SK-N-SH (cell line): ENCODE results near the gene RAMP3. TPM values are rescaled to one million over a fixed set of nuclear protein-coding genes. Genes with fewer than 3 reads are reported as not detected.

Experiments
- CTCF ChIA-PET: fragments of 300-600, 350-600 bp; formaldehyde crosslinking; extraction: SDS; loops from one replicate; lab custom pipeline; 2021; lab: Yijun Ruan, JAX
- POLR2A ChIA-PET: fragments of 350-600 bp; sonication (Branson Sonifier 250); formaldehyde crosslinking; extraction: SDS; loops from one replicate; lab custom pipeline; 2020; ENCODE audit warnings: antibody characterized with exemption, inconsistent platforms; lab: Yijun Ruan, JAX
- DNase-seq: peaks from one replicate; pipeline ENCODE4 v3.0.0; 2012
- H2AFZ ChIP-seq: fragments of 200-600 bp; sonication (generic); 2 replicates; pipeline ENCODE4 v1.8.1; 2016; ENCODE audit warnings: antibody characterized with exemption, mild to moderate bottlenecking, low read depth
- H3F3A ChIP-seq: fragments of 200-600 bp; sonication (generic); replicated peaks from 2 replicates; pipeline ENCODE3; 2016; ENCODE audit warnings: antibody characterized with exemption, mild to moderate bottlenecking; ENCODE audit not compliant: insufficient read depth
- H3K27ac ChIP-seq, 2 experiments: fragments of 200-500 bp in 1 of 2; fragments of 200-600 bp in 1 of 2; sonication (Bioruptor generic) in 1 of 2; sonication (generic), shearing (Covaris generic) in 1 of 2; 2 replicates each; pipeline versions ENCODE4 v1.5.1 to v1.6.1; 2014 to 2016; ENCODE audit warnings: low read depth in 2 of 2, inconsistent platforms in 1 of 2, low read length in 1 of 2, mild to moderate bottlenecking in 1 of 2, mixed read lengths in 1 of 2
- H3K27me3 ChIP-seq: fragments of 200-600 bp; sonication (generic), shearing (Covaris generic); 2 replicates; pipeline ENCODE4 v1.6.1; 2016; ENCODE audit warnings: mixed run types; ENCODE audit not compliant: insufficient read depth
- H3K36me3 ChIP-seq, 2 experiments: fragments of 200-500 bp in 1 of 2; fragments of 200-600 bp in 1 of 2; sonication (Bioruptor generic) in 1 of 2; sonication (generic) in 1 of 2; replicated peaks in 1 of 2; 2 replicates each; pipeline versions ENCODE3 to v1.5.1; 2014 to 2016; ENCODE audit warnings: low read length in 1 of 2, mild to moderate bottlenecking in 1 of 2; ENCODE audit not compliant: insufficient read depth in 2 of 2, control insufficient read depth in 1 of 2
- H3K4me1 ChIP-seq, 2 experiments: fragments of 200-500 bp in 1 of 2; fragments of 200-600 bp in 1 of 2; sonication (Bioruptor generic) in 1 of 2; sonication (generic), shearing (Covaris generic) in 1 of 2; 2 replicates each; pipeline versions ENCODE4 v1.5.1 to v1.6.1; 2014 to 2016; ENCODE audit warnings: low read depth in 1 of 2, low read length in 1 of 2, mixed run types in 1 of 2; ENCODE audit not compliant: insufficient read depth in 2 of 2, control insufficient read depth in 1 of 2
- H3K4me2 ChIP-seq: fragments of 200-600 bp; sonication (generic), shearing (Covaris generic); 2 replicates; pipeline ENCODE4 v1.6.1; 2017; ENCODE audit warnings: mixed run types
- H3K4me3 ChIP-seq, 2 experiments: fragments of 200-500 bp in 1 of 2; fragments of 200-600 bp in 1 of 2; sonication (Bioruptor generic) in 1 of 2; sonication (generic), shearing (Covaris generic) in 1 of 2; 2 replicates each; pipeline versions ENCODE4 v1.5.1 to v1.8.1; 2014 to 2016; ENCODE audit warnings: low read depth in 2 of 2, inconsistent platforms in 1 of 2, low read length in 1 of 2, mild to moderate bottlenecking in 1 of 2, mixed read lengths in 1 of 2, moderate library complexity in 1 of 2
- H3K79me2 ChIP-seq: fragments of 200-600 bp; sonication (generic); 2 replicates; pipeline ENCODE4 v1.8.1; 2017; ENCODE audit warnings: mild to moderate bottlenecking; ENCODE audit not compliant: insufficient read depth
- H3K9ac ChIP-seq: fragments of 200-600 bp; sonication (generic); 2 replicates; pipeline ENCODE4 v1.6.1; 2017; ENCODE audit warnings: mixed run types
- H3K9me2 ChIP-seq: fragments of 200-600 bp; sonication (generic); 2 replicates; pipeline ENCODE4 v1.6.1; 2017; ENCODE audit warnings: mixed run types
- H3K9me3 ChIP-seq: fragments of 200-600 bp; sonication (generic); 2 replicates; pipeline ENCODE4 v1.6.1; 2017; ENCODE audit warnings: mixed run types, mild to moderate bottlenecking, moderate library complexity
- H4K20me1 ChIP-seq: fragments of 200-600 bp; sonication (generic); 2 replicates; pipeline ENCODE4 v1.6.1; 2017; ENCODE audit warnings: mild to moderate bottlenecking, mixed run types; ENCODE audit not compliant: insufficient read depth
- CHD2 ChIP-seq: fragments of 150-350 bp; IDR thresholded peaks from 2 replicates; pipeline ENCODE4 v1.6.1; 2018; ENCODE audit warnings: low read length; ENCODE audit not compliant: partially characterized antibody
- EZH2phosphoT487 ChIP-seq: fragments of 200-600 bp; sonication (generic); IDR thresholded peaks from 2 replicates; pipeline ENCODE4 v1.6.1; 2017; ENCODE audit warnings: low read depth, mixed run types, mild to moderate bottlenecking, antibody characterized with exemption, moderate library complexity, borderline replicate concordance
- FOSL2 ChIP-seq: IDR thresholded peaks from 2 replicates; pipeline ENCODE4 v1.4.0; 2012; ENCODE audit warnings: low read depth, mild to moderate bottlenecking, moderate library complexity, borderline replicate concordance
- FOXJ3 ChIP-seq: sonication (generic); formaldehyde crosslinking; IDR thresholded peaks from 2 replicates; pipeline ENCODE4 v1.5.1; 2020; ENCODE audit warnings: mild to moderate bottlenecking, missing genetic modification reagents
- FOXM1 ChIP-seq: IDR thresholded peaks from 2 replicates; pipeline ENCODE4 v1.4.0; 2012; ENCODE audit warnings: low read depth, mild to moderate bottlenecking
- GABPA ChIP-seq: IDR thresholded peaks from 2 replicates; pipeline ENCODE4 v1.4.0; 2012; ENCODE audit warnings: low read depth, mild to moderate bottlenecking
- JUND ChIP-seq: IDR thresholded peaks from 2 replicates; pipeline ENCODE4 v1.4.0; 2012
- MAX ChIP-seq: IDR thresholded peaks from 2 replicates; pipeline ENCODE4 v1.4.0; 2012; ENCODE audit warnings: low read depth
- MXI1 ChIP-seq: IDR thresholded peaks from 2 replicates; pipeline ENCODE4 v1.6.1; 2012; ENCODE audit warnings: mild to moderate bottlenecking, low read depth, low read length, improper control_type of control experiment
- NRF1 ChIP-seq: IDR thresholded peaks from 2 replicates; pipeline ENCODE4 v1.6.1; 2012; ENCODE audit warnings: low read depth, mild to moderate bottlenecking, low read length
- RAD21 ChIP-seq: IDR thresholded peaks from 2 replicates; pipeline ENCODE4 v1.6.1; 2012; ENCODE audit warnings: mild to moderate bottlenecking, low read length
- REST ChIP-seq: IDR thresholded peaks from 2 replicates; pipeline ENCODE4 v1.6.1; 2012; ENCODE audit warnings: mild to moderate bottlenecking, low read depth, low read length, moderate library complexity
- RFX5 ChIP-seq: IDR thresholded peaks from 2 replicates; pipeline ENCODE4 v1.6.1; 2012; ENCODE audit warnings: mild to moderate bottlenecking, improper control_type of control experiment, low read length
- RXRA ChIP-seq: IDR thresholded peaks from 2 replicates; pipeline ENCODE4 v1.4.0; 2012; ENCODE audit warnings: low read depth, mild to moderate bottlenecking, borderline replicate concordance
- SIN3A ChIP-seq: IDR thresholded peaks from 2 replicates; pipeline ENCODE4 v1.6.1; 2012; ENCODE audit warnings: low read depth, mild to moderate bottlenecking, low read length, moderate library complexity, borderline replicate concordance
- TAF1 ChIP-seq: IDR thresholded peaks from 2 replicates; pipeline ENCODE4 v1.6.1; 2012; ENCODE audit warnings: low read depth, mild to moderate bottlenecking, low read length, moderate library complexity, borderline replicate concordance
- YY1 ChIP-seq: IDR thresholded peaks from 2 replicates; pipeline ENCODE4 v1.4.0; 2012; ENCODE audit warnings: low read depth, mild to moderate bottlenecking
- ZBTB33 ChIP-seq: IDR thresholded peaks from 2 replicates; pipeline ENCODE4 v1.4.0; 2012; ENCODE audit warnings: low read depth, borderline replicate concordance
- WGBS: methylation state at CpG from one replicate; pipeline ENCODE4 v1.1.6; 2017; ENCODE audit warnings: low lambda C conversion rate; 5-methylcytosine and 5-hydroxymethylcytosine counted together
- polyA plus RNA-seq, 3 experiments: library from polyadenylated mRNA; depleted of rRNA; stranded (reverse); fragments of >200 nt; gene quantifications; 2 replicates each; pipeline ENCODE4 v1.2.3, GENCODE V29; 2012
- TF ChIP-seq, protein P1 (sequence below): fragments of 200-600 bp; sonication (generic); IDR thresholded peaks from 2 replicates; pipeline ENCODE4 v1.6.1; 2017; ENCODE audit warnings: antibody characterized with exemption, mild to moderate bottlenecking, moderate library complexity
- TF ChIP-seq, protein P2 (sequence below): fragments of 150-350 bp; IDR thresholded peaks from 2 replicates; pipeline ENCODE4 v1.6.1; 2016; ENCODE audit warnings: mild to moderate bottlenecking, low read depth, low read length

The RAMP3 gene
- polyA plus RNA-seq, 1 of the 3 experiments (the other 2 are of a cell fraction), result not detected

DNA sequence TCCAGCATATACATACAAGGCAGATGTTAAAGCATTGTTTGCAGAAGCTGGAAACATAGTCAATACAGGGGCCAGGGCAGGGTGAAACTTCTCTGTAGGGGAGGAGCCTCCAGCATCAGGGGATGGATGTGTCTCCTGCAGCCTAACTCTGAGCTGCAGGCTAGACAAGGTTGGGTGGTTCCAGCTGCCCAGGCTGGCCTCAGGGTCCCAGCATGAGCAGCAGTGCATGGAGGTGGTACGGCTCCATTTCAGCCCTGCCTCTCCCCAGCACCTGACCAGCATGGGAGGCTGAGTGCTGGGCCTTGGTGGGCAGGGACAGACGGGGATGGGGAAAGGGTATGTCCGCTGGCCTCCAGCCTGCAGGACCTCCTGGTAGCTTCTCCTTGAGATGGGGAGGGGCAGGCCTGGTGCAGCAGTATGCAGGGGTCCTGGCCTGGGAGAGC lies 38.7 kb upstream of the RAMP3 start:
- H3K9ac ChIP-seq, result no peak overlapping the region
- POLR2A ChIA-PET, result no interaction called here
- no peak overlapping the region for H3K27ac ChIP-seq
- no peaks in the 10 kb centered on the region for H4K20me1 ChIP-seq
- H3F3A ChIP-seq, result no peaks in the 10 kb centered on the region
- H3K4me2 ChIP-seq, result no peak overlapping the region
- no peak overlapping the region for H2AFZ ChIP-seq
- no peak for DNase-seq
- no peaks in the 10 kb centered on the region for H3K36me3 ChIP-seq
- no peaks in the 10 kb centered on the region for H3K79me2 ChIP-seq
- peaks cover 0 to 2% of the 10 kb centered on the region in 2 experiments; a peak in 1 of 4 replicates for H3K4me1 ChIP-seq
- no peak overlapping the region for H3K4me3 ChIP-seq
- CTCF ChIA-PET, result interaction anchor here (0.8 to 14.6 kb wide), 3 partner anchors 17 to 145 kb away, joined by 3 to 149 read pairs (median 3); no protein-coding TSS in a partner anchor
- no CpG with 5 or more reads among the region's 3 CpGs for WGBS
- H3K9me3 ChIP-seq, result no peaks in the 10 kb centered on the region
- H3K27me3 ChIP-seq, result peaks cover 18% of the 10 kb centered on the region; the same call in 1 of the 2 replicates
- no peaks in the 10 kb centered on the region for H3K9me2 ChIP-seq
- no peak for TF ChIP-seq NRF1
- TF ChIP-seq EZH2phosphoT487, result no peak
- TF ChIP-seq MAX, result no peak
- TF ChIP-seq CHD2, result no peak
- TF ChIP-seq, protein P1, sequence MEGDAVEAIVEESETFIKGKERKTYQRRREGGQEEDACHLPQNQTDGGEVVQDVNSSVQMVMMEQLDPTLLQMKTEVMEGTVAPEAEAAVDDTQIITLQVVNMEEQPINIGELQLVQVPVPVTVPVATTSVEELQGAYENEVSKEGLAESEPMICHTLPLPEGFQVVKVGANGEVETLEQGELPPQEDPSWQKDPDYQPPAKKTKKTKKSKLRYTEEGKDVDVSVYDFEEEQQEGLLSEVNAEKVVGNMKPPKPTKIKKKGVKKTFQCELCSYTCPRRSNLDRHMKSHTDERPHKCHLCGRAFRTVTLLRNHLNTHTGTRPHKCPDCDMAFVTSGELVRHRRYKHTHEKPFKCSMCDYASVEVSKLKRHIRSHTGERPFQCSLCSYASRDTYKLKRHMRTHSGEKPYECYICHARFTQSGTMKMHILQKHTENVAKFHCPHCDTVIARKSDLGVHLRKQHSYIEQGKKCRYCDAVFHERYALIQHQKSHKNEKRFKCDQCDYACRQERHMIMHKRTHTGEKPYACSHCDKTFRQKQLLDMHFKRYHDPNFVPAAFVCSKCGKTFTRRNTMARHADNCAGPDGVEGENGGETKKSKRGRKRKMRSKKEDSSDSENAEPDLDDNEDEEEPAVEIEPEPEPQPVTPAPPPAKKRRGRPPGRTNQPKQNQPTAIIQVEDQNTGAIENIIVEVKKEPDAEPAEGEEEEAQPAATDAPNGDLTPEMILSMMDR, result no peak
- no peak for TF ChIP-seq GABPA
- TF ChIP-seq RXRA, result no peak
- TF ChIP-seq TAF1, result no peak
- TF ChIP-seq SIN3A, result no peak
- no peak for TF ChIP-seq FOXM1
- TF ChIP-seq, protein P2, sequence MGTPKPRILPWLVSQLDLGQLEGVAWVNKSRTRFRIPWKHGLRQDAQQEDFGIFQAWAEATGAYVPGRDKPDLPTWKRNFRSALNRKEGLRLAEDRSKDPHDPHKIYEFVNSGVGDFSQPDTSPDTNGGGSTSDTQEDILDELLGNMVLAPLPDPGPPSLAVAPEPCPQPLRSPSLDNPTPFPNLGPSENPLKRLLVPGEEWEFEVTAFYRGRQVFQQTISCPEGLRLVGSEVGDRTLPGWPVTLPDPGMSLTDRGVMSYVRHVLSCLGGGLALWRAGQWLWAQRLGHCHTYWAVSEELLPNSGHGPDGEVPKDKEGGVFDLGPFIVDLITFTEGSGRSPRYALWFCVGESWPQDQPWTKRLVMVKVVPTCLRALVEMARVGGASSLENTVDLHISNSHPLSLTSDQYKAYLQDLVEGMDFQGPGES, result no peak
- no peak for TF ChIP-seq MXI1
- TF ChIP-seq RFX5, result no peak
- TF ChIP-seq YY1, result no peak
- no peak for TF ChIP-seq JUND
- TF ChIP-seq REST, result no peak
- no peak for TF ChIP-seq FOXJ3 (CRISPR knock-in tag)
- TF ChIP-seq ZBTB33, result no peak
- TF ChIP-seq RAD21, result no peak
- no peak for TF ChIP-seq FOSL2
- TF ChIP-seq, all 33 proteins: peak for 0
